HCT116 (cell line): ENCODE results near the gene EPS15.

Source experiments
- CTCF ChIP-seq, 3 experiments: fragments of 200-600 bp in 1 of 3; sonication (generic) in 1 of 3; IDR thresholded peaks in 2 of 3; conservative IDR thresholded peaks in 1 of 3; 2 replicates each; pipeline ENCODE4 v1.5.1; 2012 to 2017; ENCODE audit warnings: low read depth in 2 of 3, low read length in 2 of 3, antibody characterized with exemption in 1 of 3, borderline replicate concordance in 1 of 3, control low read depth in 1 of 3, mild to moderate bottlenecking in 1 of 3, mixed read lengths in 1 of 3, mixed run types in 1 of 3, moderate library complexity in 1 of 3; ENCODE audit not compliant: insufficient read depth in 1 of 3
- EZH2phosphoT487 ChIP-seq: fragments of 200-600 bp; IDR thresholded peaks from 2 replicates; pipeline ENCODE4 v1.6.1; 2018; ENCODE audit warnings: antibody characterized with exemption, borderline replicate concordance
- MAX ChIP-seq: IDR thresholded peaks from 2 replicates; pipeline ENCODE4 v1.6.1; 2012
- POLR2A ChIP-seq: IDR thresholded peaks from 2 replicates; pipeline ENCODE4 v1.7.0; 2011; ENCODE audit warnings: borderline replicate concordance; ENCODE audit not compliant: insufficient read depth, insufficient read length; ENCODE audit errors: extremely low read depth
- POLR2AphosphoS5 ChIP-seq: IDR thresholded peaks from 2 replicates; pipeline ENCODE4 v1.6.1; 2011; ENCODE audit warnings: mild to moderate bottlenecking, low read depth, low read length, moderate library complexity
- ZBTB33 ChIP-seq: IDR thresholded peaks from 2 replicates; pipeline ENCODE4 v1.6.1; 2011; ENCODE audit warnings: mild to moderate bottlenecking, low read length, moderate library complexity; ENCODE audit not compliant: insufficient replicate concordance; ENCODE audit errors: extremely low read depth

GRCh38 chr1:51469518-51469917, 49.5 kb downstream of the EPS15 start:
- TF ChIP-seq MAX (no peak), POLR2A (no peak), CTCF (IDR thresholded peaks at IDR 0.05 in 2 of 3, conservative IDR thresholded peaks at IDR 0.05 in 1 of 3; ENCODE audit: borderline replicate concordance in 1 of 3, insufficient read depth in 1 of 3, low read depth in 2 of 3, low read length in 2 of 3) (no peak), EZH2phosphoT487 (no peak), POLR2AphosphoS5 (no peak), ZBTB33 (no peak)
